MCF 10A (cell line): ENCODE data around the gene PCSK6. TPM values are rescaled to one million over a fixed set of nuclear protein-coding genes. Genes with fewer than 3 reads are reported as not detected.

Experiments
- BruUV-seq: library from RNA; stranded (reverse); fragments of 400-500 nt; replicated peaks from 2 replicates; lab custom pipeline; 2021; lab: Mats Ljungman, UMichigan
- CTCF ChIA-PET: fragments of 300-600 bp; sonication (Branson Sonifier 250); formaldehyde crosslinking; extraction: SDS; loops from one replicate; lab custom pipeline; 2021; ENCODE audit warnings: antibody characterized with exemption, inconsistent platforms; lab: Yijun Ruan, JAX
- POLR2A ChIA-PET: fragments of 300-600, 350-650 bp; sonication (Branson Sonifier 250); formaldehyde crosslinking; extraction: SDS; loops from one replicate; lab custom pipeline; 2020; ENCODE audit warnings: antibody characterized with exemption, inconsistent platforms; lab: Yijun Ruan, JAX
- DNase-seq: peaks from one replicate; pipeline ENCODE4 v3.0.0-alpha.2; 2018; ENCODE audit not compliant: unreplicated experiment
- H3K27ac Mint-ChIP-seq: one replicate; pipeline ENCODE4 v1.8.0; 2022; ENCODE audit warnings: mild to moderate bottlenecking, low read depth, mixed read lengths; ENCODE audit not compliant: unreplicated experiment
- H3K27me3 Mint-ChIP-seq: one replicate; pipeline ENCODE4 v1.8.0; 2022; ENCODE audit warnings: mixed read lengths; ENCODE audit not compliant: insufficient read depth, unreplicated experiment
- H3K36me3 Mint-ChIP-seq: one replicate; pipeline ENCODE4 v1.8.0; 2022; ENCODE audit warnings: mild to moderate bottlenecking, moderate library complexity, mixed read lengths; ENCODE audit not compliant: insufficient read depth, unreplicated experiment
- H3K4me1 Mint-ChIP-seq: one replicate; pipeline ENCODE4 v1.8.0; 2022; ENCODE audit warnings: mixed read lengths; ENCODE audit not compliant: insufficient read depth, unreplicated experiment
- H3K4me3 Mint-ChIP-seq: one replicate; pipeline ENCODE4 v1.8.0; 2022; ENCODE audit warnings: mild to moderate bottlenecking, moderate library complexity, mixed read lengths; ENCODE audit not compliant: unreplicated experiment
- H3K9me3 Mint-ChIP-seq: one replicate; pipeline ENCODE4 v1.8.0; 2022; ENCODE audit warnings: mixed read lengths; ENCODE audit not compliant: unreplicated experiment
- intact Hi-C: fragments of 100-400 bp; cut with micrococcal nuclease; formaldehyde crosslinking; loops from 2 replicates; pipeline ENCODE4 v1.14.1; 2022
- total RNA-seq: library from RNA; stranded (reverse); gene quantifications from 2 replicates; pipeline ENCODE4 v1.2.3, GENCODE V29; 2022
- TF ChIP-seq, protein P1 (sequence below): fragments of 200-600 bp; IDR thresholded peaks from one replicate; pipeline ENCODE4 v1.8.0; 2022; ENCODE audit warnings: antibody characterized with exemption, mild to moderate bottlenecking; ENCODE audit not compliant: unreplicated experiment

Gene PCSK6
- total RNA-seq, 1 experiment from 2014 or later: 30.8 TPM

DNA sequence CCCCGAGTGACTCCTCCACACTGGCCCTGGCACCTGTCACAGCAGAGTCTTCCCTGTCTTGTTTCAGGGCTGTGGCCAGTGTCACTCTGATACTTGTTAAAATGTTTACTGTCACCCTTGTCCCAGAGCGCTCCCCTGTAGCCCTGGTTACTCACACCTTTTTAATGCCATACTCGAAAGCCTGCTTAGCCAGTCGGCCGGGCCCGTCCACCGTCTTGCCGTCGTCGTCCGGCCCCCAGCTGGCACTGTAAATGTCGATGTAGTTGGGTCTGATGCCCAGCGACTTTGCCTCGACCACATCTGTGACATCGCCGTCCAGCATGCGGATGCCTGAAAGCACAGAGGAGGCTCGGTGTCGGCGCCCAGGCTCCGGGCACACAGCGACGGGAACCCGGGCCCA is 91.3 kb downstream of the PCSK6 start:
- no peaks in the 10 kb centered on the region for H3K9me3 Mint-ChIP-seq
- POLR2A ChIA-PET: no interaction called here
- no peaks in the 10 kb centered on the region for H3K27me3 Mint-ChIP-seq
- BruUV-seq: no TSS peak
- CTCF ChIA-PET: no interaction called here
- H3K27ac Mint-ChIP-seq: no peak overlapping the region
- intact Hi-C loops: no loop called here
- no peak overlapping the region for H3K4me3 Mint-ChIP-seq
- TF ChIP-seq, protein P1, sequence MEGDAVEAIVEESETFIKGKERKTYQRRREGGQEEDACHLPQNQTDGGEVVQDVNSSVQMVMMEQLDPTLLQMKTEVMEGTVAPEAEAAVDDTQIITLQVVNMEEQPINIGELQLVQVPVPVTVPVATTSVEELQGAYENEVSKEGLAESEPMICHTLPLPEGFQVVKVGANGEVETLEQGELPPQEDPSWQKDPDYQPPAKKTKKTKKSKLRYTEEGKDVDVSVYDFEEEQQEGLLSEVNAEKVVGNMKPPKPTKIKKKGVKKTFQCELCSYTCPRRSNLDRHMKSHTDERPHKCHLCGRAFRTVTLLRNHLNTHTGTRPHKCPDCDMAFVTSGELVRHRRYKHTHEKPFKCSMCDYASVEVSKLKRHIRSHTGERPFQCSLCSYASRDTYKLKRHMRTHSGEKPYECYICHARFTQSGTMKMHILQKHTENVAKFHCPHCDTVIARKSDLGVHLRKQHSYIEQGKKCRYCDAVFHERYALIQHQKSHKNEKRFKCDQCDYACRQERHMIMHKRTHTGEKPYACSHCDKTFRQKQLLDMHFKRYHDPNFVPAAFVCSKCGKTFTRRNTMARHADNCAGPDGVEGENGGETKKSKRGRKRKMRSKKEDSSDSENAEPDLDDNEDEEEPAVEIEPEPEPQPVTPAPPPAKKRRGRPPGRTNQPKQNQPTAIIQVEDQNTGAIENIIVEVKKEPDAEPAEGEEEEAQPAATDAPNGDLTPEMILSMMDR: no peak
- DNase-seq: no peak
- H3K4me1 Mint-ChIP-seq: no peaks in the 10 kb centered on the region
- H3K36me3 Mint-ChIP-seq: peaks cover 8% of the 10 kb centered on the region

DNA sequence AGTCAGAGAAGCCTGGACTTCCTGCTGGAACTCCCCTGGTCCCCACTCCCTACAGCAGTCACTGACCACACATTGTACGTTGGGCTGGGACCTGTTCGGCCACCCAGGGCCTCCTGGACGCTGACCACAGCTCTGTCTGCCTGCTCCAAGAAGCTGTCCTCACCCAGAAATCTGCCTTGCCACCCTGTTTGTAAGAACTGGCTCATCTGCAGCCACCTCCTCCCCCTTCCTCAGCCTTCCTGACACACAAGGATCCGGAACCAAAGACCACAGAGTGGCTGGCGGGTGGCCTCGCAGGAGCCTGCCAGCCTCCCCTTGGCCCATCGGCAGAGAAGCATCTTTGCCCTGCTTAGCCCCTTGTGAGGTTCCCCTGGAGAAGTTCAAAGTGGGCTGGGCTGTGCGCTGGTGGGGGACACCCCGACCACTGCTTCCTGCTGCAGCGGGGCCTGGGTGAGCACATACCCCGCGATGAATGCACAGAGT is 91.9 kb downstream of the PCSK6 start:
- CTCF ChIA-PET: interaction anchor here (1.0 kb wide), 1 partner anchor 30 kb away, joined by 3 read pairs; no protein-coding TSS in a partner anchor
- Mint-ChIP-seq H3K9me3 (no peaks in the 10 kb centered on the region), H3K27ac (no peak overlapping the region), H3K36me3 (peaks cover 8% of the 10 kb centered on the region), H3K4me1 (no peaks in the 10 kb centered on the region), H3K4me3 (no peak overlapping the region), H3K27me3 (no peaks in the 10 kb centered on the region)
- TF ChIP-seq, protein P1: no peak
- BruUV-seq: no TSS peak
- DNase-seq: no peak
- intact Hi-C loops: no loop called here
- POLR2A ChIA-PET: no interaction called here

DNA sequence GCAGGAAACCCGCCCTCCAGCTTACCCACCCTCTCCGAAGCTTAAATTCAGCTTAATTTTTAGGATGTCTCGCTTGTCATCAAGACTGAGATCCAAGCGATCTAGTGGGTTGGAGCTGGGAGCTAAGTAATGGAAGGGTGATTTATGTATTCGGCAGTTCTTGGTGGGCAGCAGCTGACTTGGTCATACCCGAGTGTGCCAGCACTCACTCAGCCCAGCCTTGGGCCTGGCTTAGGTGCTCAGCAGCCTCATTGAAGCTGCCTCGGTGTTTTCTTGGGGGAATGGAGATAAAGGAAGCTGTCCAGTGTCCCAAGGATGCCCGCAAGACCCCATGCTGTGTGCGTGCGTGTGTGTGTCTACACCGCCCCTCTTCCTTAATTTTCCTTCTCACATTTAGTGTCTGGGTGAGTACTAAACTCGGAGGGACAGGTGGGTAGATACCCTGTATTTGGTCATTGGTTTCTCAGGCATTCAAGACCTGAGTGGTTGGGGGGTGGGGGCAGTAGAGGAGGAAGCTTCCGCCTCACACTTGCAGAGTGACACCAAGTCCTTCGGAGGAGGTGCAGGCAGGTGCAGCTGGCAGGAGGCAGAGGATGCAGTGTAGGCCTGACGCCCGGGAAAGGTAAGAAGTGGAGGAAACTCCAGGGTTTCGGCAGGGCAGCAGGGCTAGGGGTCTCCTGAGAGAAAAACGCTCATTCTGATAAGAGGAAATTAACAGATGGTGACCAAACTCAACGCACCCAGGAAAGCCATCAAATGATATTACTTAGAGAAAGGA is 92.8 kb downstream of the PCSK6 start:
- Mint-ChIP-seq H3K4me3 (no peak overlapping the region), H3K9me3 (no peaks in the 10 kb centered on the region), H3K4me1 (no peaks in the 10 kb centered on the region), H3K36me3 (peaks cover 13% of the 10 kb centered on the region), H3K27ac (no peak overlapping the region), H3K27me3 (no peaks in the 10 kb centered on the region)
- ChIA-PET CTCF (interaction anchor here (0.7 to 1.0 kb wide), 3 partner anchors 10 to 245 kb away, joined by 3 read pairs; no protein-coding TSS in a partner anchor), POLR2A (no interaction called here)
- intact Hi-C loops: no loop called here
- TF ChIP-seq, protein P1: no peak
- no TSS peak for BruUV-seq
- no peak for DNase-seq

DNA sequence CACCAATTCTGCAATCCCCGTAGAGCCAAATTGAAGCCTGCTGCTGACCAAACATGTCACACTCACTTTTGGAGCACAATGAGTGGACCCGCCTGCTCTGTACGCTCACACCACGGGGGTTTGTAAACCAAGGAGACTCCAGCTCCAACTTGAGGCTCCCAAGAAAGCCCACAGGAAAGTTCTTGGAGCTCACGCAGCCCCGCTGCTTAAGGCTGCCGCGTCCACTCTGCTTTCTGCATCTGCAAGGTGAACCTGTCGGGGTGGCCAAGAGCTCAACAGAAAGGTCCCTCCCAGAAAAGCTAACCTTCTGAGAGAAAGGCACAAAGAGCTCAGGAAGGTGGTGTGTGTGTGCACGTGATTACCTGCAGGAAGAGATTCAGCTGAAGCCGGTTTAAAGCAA is 94.9 kb downstream of the PCSK6 start:
- H3K9me3 Mint-ChIP-seq: no peaks in the 10 kb centered on the region

More for the DNA sequence above, 94.9 kb downstream of the PCSK6 start:
- no peaks in the 10 kb centered on the region for H3K4me1 Mint-ChIP-seq
- peaks cover 13% of the 10 kb centered on the region for H3K36me3 Mint-ChIP-seq
- no peak for DNase-seq
- no TSS peak for BruUV-seq
- TF ChIP-seq, protein P1: no peak
- ChIA-PET CTCF (no interaction called here), POLR2A (interaction anchor here (0.7 kb wide), 1 partner anchor 20 kb away, joined by 3 read pairs; no protein-coding TSS in a partner anchor)
- intact Hi-C loops: no loop called here
- no peaks in the 10 kb centered on the region for H3K27me3 Mint-ChIP-seq
- no peak overlapping the region for H3K4me3 Mint-ChIP-seq
- H3K27ac Mint-ChIP-seq: no peak overlapping the region
